ENCODE measurements around the gene CPNE5.

- TF ChIP-seq, protein P1, sequence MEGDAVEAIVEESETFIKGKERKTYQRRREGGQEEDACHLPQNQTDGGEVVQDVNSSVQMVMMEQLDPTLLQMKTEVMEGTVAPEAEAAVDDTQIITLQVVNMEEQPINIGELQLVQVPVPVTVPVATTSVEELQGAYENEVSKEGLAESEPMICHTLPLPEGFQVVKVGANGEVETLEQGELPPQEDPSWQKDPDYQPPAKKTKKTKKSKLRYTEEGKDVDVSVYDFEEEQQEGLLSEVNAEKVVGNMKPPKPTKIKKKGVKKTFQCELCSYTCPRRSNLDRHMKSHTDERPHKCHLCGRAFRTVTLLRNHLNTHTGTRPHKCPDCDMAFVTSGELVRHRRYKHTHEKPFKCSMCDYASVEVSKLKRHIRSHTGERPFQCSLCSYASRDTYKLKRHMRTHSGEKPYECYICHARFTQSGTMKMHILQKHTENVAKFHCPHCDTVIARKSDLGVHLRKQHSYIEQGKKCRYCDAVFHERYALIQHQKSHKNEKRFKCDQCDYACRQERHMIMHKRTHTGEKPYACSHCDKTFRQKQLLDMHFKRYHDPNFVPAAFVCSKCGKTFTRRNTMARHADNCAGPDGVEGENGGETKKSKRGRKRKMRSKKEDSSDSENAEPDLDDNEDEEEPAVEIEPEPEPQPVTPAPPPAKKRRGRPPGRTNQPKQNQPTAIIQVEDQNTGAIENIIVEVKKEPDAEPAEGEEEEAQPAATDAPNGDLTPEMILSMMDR (IDR thresholded peaks at IDR 0.05) = no peak
- no peak for TF ChIP-seq EP300 (IDR thresholded peaks at IDR 0.05)
Observed at GRCh38 chr6:36694616-36695015, 144.6 kb downstream of the CPNE5 start.

All from ovary (tissue), 3 donors.